ENCODE results near the gene CAPN12. TPM values are rescaled to one million over a fixed set of nuclear protein-coding genes. Genes with fewer than 3 reads are reported as not detected.
"Not testable (repeated sequence)": the region's sequence is repeated elsewhere in the genome, so short reads cannot be mapped to it uniquely, and the experiment has no call there.

Gene CAPN12
- total RNA-seq, 1 experiment from 2014 or later, result 58.5 TPM

DNA sequence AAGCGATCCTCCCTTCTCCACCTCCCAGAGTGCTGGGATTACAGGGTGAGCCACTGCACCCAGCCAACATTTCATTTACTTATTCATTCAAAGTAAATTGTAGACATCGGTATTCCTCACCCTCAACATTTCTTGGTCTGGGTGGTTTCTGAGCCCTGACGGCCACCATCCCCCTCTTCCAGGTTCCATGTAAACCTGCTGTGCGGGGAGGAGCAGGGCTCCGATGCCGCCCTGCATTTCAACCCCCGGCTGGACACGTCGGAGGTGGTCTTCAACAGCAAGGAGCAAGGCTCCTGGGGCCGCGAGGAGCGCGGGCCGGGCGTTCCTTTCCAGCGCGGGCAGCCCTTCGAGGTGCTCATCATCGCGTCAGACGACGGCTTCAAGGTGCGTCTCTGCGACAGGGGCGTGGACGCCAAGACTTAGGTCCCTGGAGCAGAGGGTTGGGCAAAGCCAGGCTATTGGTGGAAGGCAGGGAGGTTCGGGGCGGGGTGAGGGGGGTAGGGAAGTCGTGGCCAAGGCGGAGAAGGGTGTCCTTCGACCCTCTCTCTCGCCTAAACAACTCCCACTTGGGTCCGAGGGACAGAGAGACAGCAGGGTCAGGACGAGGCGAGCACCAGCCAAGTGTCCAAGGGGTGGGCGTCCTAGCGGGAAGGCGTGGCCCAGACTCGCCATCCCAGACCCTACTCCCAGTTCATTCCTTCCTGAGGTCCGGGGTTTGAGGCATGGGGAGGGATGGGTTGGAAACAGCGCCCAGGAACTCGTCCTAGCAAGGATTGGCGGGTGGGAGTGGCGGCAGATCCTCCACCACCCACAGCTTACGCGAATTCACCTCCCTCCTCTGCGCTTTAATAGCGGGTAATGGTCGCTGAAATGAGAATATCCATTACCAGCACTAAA, 46.5 kb upstream of the CAPN12 start:
- H3K27me3 ChIP-seq (ENCODE audit: control insufficient read depth, insufficient read depth, low read length); intact Hi-C loops (cut with micrococcal nuclease; ENCODE audit: unreplicated experiment); H3K9me3 ChIP-seq (ENCODE audit: control insufficient read depth, insufficient read depth, low read depth, low read length); BruUV-seq (replicated peaks); H3K27ac ChIP-seq (ENCODE audit: low read length); CTCF ChIA-PET; DNase-seq (ENCODE audit: low read depth, low spot score); POLR2A ChIA-PET; H3K36me3 ChIP-seq (ENCODE audit: control insufficient read depth, insufficient read depth, low read length): not testable (repeated sequence)
- Histone ChIP-seq H3K4me3 (ENCODE audit: low read depth in 2 of 2, low read length in 2 of 2) (peak overlapping the region; percentile 16 to 45), H3K4me1 (ENCODE audit: control insufficient read depth, insufficient read depth, low read length) (peaks cover 11% of the 10 kb centered on the region)
- ATAC-seq, result peak; percentile 86
- in situ Hi-C loops (cut with HindIII; ENCODE audit: low pct_unique_long_range_greater_than_20kb, low sequenced_read_pairs), result loop anchor here (25.0 kb wide), 1 partner anchor 997 kb away; the partner anchor contains the start of gene LEUTX

DNA sequence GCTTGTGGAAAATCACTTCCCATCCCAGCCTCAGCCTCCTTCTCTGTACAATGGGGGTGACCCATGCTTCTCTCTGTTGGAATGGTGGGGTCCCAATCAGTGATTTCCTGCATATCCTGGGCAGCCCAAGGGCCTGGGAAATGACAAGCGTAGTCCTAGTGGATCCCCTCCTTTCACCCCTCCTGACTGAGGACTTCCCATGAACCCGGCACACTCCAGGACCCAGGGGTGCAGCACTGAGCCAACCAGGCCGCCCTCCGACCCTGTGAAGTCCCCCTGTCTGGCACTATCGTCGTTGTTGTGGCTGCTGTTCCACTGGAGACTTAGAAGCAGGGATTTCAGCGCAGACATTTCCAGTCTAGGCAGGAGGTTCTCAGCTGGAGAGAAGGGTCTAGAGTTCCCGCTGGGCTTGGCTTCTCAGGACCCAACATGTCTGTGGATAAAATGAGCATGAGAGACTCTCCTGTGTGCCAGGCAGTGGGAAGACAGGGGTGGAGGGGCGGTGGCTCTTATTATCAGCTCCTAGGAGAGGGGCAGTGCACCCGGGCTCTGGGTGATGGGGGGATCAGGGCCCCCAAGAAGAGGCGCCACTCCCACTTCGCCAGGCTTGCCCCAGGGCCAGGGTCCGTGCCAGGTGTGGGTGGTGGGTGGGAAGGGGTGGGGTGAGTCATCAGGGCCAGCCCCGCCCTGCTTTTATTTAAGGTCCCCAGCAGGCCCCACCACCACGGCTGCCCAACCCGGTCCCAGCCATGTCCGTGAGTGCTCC, 44.4 kb upstream of the CAPN12 start, which contains the start of gene LGALS7B:
LGALS7B (plus strand) TSS at position 723 of the 766 bp plus-strand sequence; CDS start at position 750, 27 bp downstream.
- TF ChIP-seq SIN3A (IDR thresholded peaks at IDR 0.05; ENCODE audit: borderline replicate concordance, insufficient read depth, low read depth, low read length) (no peak), POLR2AphosphoS5 (IDR thresholded peaks at IDR 0.05; ENCODE audit: low read depth, low read length) (no peak), TCF7L2 (IDR thresholded peaks at IDR 0.05; ENCODE audit: low read depth, low read length) (no peak), REST (IDR thresholded peaks at IDR 0.05; ENCODE audit: insufficient read depth in 1 of 2, low read depth in 2 of 2, low read length in 1 of 2) (no peak)
- TF ChIP-seq, protein P1, sequence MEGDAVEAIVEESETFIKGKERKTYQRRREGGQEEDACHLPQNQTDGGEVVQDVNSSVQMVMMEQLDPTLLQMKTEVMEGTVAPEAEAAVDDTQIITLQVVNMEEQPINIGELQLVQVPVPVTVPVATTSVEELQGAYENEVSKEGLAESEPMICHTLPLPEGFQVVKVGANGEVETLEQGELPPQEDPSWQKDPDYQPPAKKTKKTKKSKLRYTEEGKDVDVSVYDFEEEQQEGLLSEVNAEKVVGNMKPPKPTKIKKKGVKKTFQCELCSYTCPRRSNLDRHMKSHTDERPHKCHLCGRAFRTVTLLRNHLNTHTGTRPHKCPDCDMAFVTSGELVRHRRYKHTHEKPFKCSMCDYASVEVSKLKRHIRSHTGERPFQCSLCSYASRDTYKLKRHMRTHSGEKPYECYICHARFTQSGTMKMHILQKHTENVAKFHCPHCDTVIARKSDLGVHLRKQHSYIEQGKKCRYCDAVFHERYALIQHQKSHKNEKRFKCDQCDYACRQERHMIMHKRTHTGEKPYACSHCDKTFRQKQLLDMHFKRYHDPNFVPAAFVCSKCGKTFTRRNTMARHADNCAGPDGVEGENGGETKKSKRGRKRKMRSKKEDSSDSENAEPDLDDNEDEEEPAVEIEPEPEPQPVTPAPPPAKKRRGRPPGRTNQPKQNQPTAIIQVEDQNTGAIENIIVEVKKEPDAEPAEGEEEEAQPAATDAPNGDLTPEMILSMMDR (IDR thresholded peaks at IDR 0.05), result no peak
- Histone ChIP-seq H3K27me3 (ENCODE audit: control insufficient read depth, insufficient read depth, low read length) (no peaks in the 10 kb centered on the region), H3K27ac (ENCODE audit: low read length) (peak within 1 kb of the TSS; percentile 25; the same call in 1 of the 2 replicates), H3K4me1 (ENCODE audit: control insufficient read depth, insufficient read depth, low read length) (peaks cover 11% of the 10 kb centered on the region), H3K36me3 (ENCODE audit: control insufficient read depth, insufficient read depth, low read length) (no peaks in the 10 kb centered on the region), H3K4me3 (ENCODE audit: low read depth in 2 of 2, low read length in 2 of 2) (no peak within 1 kb of the TSS), H3K9me3 (ENCODE audit: control insufficient read depth, insufficient read depth, low read depth, low read length) (no peaks in the 10 kb centered on the region)
- ChIA-PET POLR2A (interaction anchor here (0.6 kb wide), 2 partner anchors 15 to 273 kb away, joined by 3 read pairs; partner anchors contain the start of gene LGALS7), CTCF (no interaction called here)
- DNase-seq (ENCODE audit: low read depth, low spot score) (no peak), ATAC-seq (no peak)
- in situ Hi-C loops (cut with HindIII; ENCODE audit: low pct_unique_long_range_greater_than_20kb, low sequenced_read_pairs) (loop anchor here (25.0 kb wide), 1 partner anchor 999 kb away; the partner anchor contains the start of gene LEUTX), intact Hi-C loops (cut with micrococcal nuclease; ENCODE audit: unreplicated experiment) (no loop called here)
- no TSS peak for BruUV-seq (replicated peaks)
